Prostate gland (tissue), 2 donors: Measurements from ENCODE around the gene PTRHD1.

Experiments used
- POLR2A ChIP-seq: fragments of 450-650 bp; IDR thresholded peaks from one replicate; pipeline ENCODE4 v1.6.1; 2016; ENCODE audit warnings: antibody characterized with exemption, mild to moderate bottlenecking
- POLR2AphosphoS5 ChIP-seq: sonication (generic); formaldehyde crosslinking; IDR thresholded peaks from one replicate; pipeline ENCODE4 v1.6.1; 2017; ENCODE audit warnings: antibody characterized with exemption
- TF ChIP-seq, protein P1 (sequence below), 4 experiments: fragments of 200-600 bp in 2 of 4; fragments of 450-650 bp in 2 of 4; sonication (generic) in 2 of 4; IDR thresholded peaks; 1 replicate in 3 of 4; 2 replicates in 1 of 4; pipeline ENCODE4 v1.5.1; 2016 to 2019; ENCODE audit warnings: antibody characterized with exemption in 4 of 4, mild to moderate bottlenecking in 2 of 4, moderate library complexity in 2 of 4

DNA sequence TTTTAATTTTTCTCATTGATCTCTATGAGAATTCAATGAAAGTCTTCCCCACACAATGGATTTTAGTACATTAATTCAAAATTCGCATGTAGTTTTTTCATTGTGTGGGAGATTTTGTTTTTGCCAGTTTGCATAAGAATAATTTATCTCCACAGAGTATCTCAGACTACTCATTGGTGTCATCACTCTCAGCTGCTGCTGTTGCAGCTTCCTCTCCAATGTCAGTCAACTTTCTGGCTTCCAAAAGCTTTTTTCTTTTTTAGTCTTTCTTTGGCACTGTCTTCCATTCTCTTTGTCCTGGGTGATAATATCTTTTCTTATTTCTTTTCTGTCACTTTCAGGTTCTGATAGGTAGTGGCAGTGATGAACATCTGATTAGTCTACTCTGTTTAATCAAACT lies 50.5 kb downstream of the PTRHD1 start:
- TF ChIP-seq, protein P1, sequence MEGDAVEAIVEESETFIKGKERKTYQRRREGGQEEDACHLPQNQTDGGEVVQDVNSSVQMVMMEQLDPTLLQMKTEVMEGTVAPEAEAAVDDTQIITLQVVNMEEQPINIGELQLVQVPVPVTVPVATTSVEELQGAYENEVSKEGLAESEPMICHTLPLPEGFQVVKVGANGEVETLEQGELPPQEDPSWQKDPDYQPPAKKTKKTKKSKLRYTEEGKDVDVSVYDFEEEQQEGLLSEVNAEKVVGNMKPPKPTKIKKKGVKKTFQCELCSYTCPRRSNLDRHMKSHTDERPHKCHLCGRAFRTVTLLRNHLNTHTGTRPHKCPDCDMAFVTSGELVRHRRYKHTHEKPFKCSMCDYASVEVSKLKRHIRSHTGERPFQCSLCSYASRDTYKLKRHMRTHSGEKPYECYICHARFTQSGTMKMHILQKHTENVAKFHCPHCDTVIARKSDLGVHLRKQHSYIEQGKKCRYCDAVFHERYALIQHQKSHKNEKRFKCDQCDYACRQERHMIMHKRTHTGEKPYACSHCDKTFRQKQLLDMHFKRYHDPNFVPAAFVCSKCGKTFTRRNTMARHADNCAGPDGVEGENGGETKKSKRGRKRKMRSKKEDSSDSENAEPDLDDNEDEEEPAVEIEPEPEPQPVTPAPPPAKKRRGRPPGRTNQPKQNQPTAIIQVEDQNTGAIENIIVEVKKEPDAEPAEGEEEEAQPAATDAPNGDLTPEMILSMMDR (IDR thresholded peaks at IDR 0.05): no peak
- no peak for TF ChIP-seq POLR2A
- TF ChIP-seq POLR2AphosphoS5: no peak
